22Rv1 (cell line): ENCODE data around the gene MAGEA2.
"Not testable (repeated sequence)": the region's sequence is repeated elsewhere in the genome, so short reads cannot be mapped to it uniquely, and the experiment has no call there.

Source experiments
- CTCF ChIP-seq: fragments of 450-650 bp; IDR thresholded peaks from 2 replicates; pipeline ENCODE4 v1.5.1; 2017; ENCODE audit warnings: mild to moderate bottlenecking
- ZFX ChIP-seq: fragments of 450-650 bp; IDR thresholded peaks from 2 replicates; pipeline ENCODE4 v1.6.1; 2017; ENCODE audit warnings: antibody characterized with exemption, borderline replicate concordance

GRCh38 chrX:152713815-152714787 is 39.5 kb downstream of the MAGEA2 start, which contains the start of gene MAGEA2B:
- TF ChIP-seq ZFX, CTCF: not testable (repeated sequence)
